Panc1 (cell line): ENCODE results near the gene TMEM51. TPM values are rescaled to one million over a fixed set of nuclear protein-coding genes. Genes with fewer than 3 reads are reported as not detected.

Experiments used
- ATAC-seq: fragments of 200-7000 bp; cut with Tn5 transposase; 2 replicates; pipeline ENCODE4 v1.9.1; 2020; ENCODE audit warnings: mild to moderate bottlenecking, moderate library complexity
- BruUV-seq: library from RNA; stranded (reverse); fragments of 400-500 nt; replicated peaks from 2 replicates; lab custom pipeline; 2021; lab: Mats Ljungman, UMichigan
- CTCF ChIA-PET: fragments of 300-600 bp; sonication (Branson Sonifier 250); formaldehyde crosslinking; loops from one replicate; lab custom pipeline; 2022; ENCODE audit warnings: antibody characterized with exemption; lab: Charles Lee
- POLR2A ChIA-PET: fragments of 300-600 bp; sonication (Branson Sonifier 250); formaldehyde crosslinking; loops from one replicate; lab custom pipeline; 2022; ENCODE audit warnings: antibody characterized with exemption; lab: Charles Lee
- DNase-seq: peaks from one replicate; pipeline ENCODE4 v3.0.0-alpha.2; 2010; ENCODE audit warnings: low read depth, low spot score
- H3K27ac ChIP-seq: 2 replicates; pipeline ENCODE4 v1.5.1; 2011; ENCODE audit warnings: mild to moderate bottlenecking, low read length, inconsistent platforms
- H3K27me3 ChIP-seq: fragments of 200-500 bp; sonication (Bioruptor generic); 2 replicates; pipeline ENCODE4 v1.6.0; 2014; ENCODE audit warnings: low read length, inconsistent platforms; ENCODE audit not compliant: control insufficient read depth, insufficient read depth
- H3K36me3 ChIP-seq: fragments of 200-500 bp; sonication (Bioruptor generic); 2 replicates; pipeline ENCODE4 v1.5.1; 2014; ENCODE audit warnings: inconsistent platforms, mild to moderate bottlenecking, low read length, moderate library complexity; ENCODE audit not compliant: control insufficient read depth, insufficient read depth
- H3K4me1 ChIP-seq: 2 replicates; pipeline ENCODE4 v1.5.1; 2011; ENCODE audit warnings: inconsistent platforms, mild to moderate bottlenecking, low read length, moderate library complexity; ENCODE audit not compliant: control insufficient read depth, insufficient read depth
- H3K4me3 ChIP-seq, 2 experiments: 2 replicates each; pipeline ENCODE4 v1.5.1; 2011 to 2012; ENCODE audit warnings: low read depth in 2 of 2, low read length in 2 of 2, mild to moderate bottlenecking in 2 of 2, inconsistent platforms in 1 of 2, moderate library complexity in 1 of 2
- H3K9me3 ChIP-seq: fragments of 200-500 bp; sonication (Bioruptor generic); 2 replicates; pipeline ENCODE4 v1.5.1; 2014; ENCODE audit warnings: low read depth, mild to moderate bottlenecking, inconsistent platforms, low read length, moderate library complexity; ENCODE audit not compliant: control insufficient read depth, insufficient read depth
- POLR2AphosphoS5 ChIP-seq: IDR thresholded peaks from 2 replicates; pipeline ENCODE4 v1.6.1; 2012; ENCODE audit warnings: mild to moderate bottlenecking, low read depth, low read length, moderate library complexity
- SIN3A ChIP-seq: IDR thresholded peaks from 2 replicates; pipeline ENCODE4 v1.6.1; 2012; ENCODE audit warnings: low read depth, mild to moderate bottlenecking, low read length, moderate library complexity, borderline replicate concordance; ENCODE audit not compliant: insufficient read depth
- TCF7L2 ChIP-seq: IDR thresholded peaks from 2 replicates; pipeline ENCODE4 v1.6.1; 2011; ENCODE audit warnings: mild to moderate bottlenecking, low read depth, low read length, inconsistent platforms
- in situ Hi-C: cut with HindIII; loops from 2 replicates; pipeline ENCODE4 v1.10.0; 2016; ENCODE audit warnings: low sequenced_read_pairs, low pct_unique_long_range_greater_than_20kb
- intact Hi-C: fragments of 100-400 bp; cut with micrococcal nuclease; formaldehyde crosslinking; loops from one replicate; pipeline ENCODE4 v1.10.0; 2022; ENCODE audit not compliant: unreplicated experiment
- total RNA-seq: library from RNA; stranded (reverse); gene quantifications from one replicate; pipeline ENCODE4 v1.2.1, GENCODE V29; 2021; ENCODE audit not compliant: unreplicated experiment
- TF ChIP-seq, protein P1 (sequence below): fragments of 450-650 bp; IDR thresholded peaks from 2 replicates; pipeline ENCODE4 v1.5.1; 2017; ENCODE audit warnings: mild to moderate bottlenecking
- TF ChIP-seq, protein P2 (sequence below), 2 experiments: IDR thresholded peaks; 2 replicates each; pipeline ENCODE4 v1.6.1; 2011 to 2012; ENCODE audit warnings: low read depth in 2 of 2, control low read depth in 1 of 2, low read length in 1 of 2, mild to moderate bottlenecking in 1 of 2, moderate library complexity in 1 of 2; ENCODE audit not compliant: insufficient read depth in 1 of 2

The TMEM51 gene
- total RNA-seq, 1 experiment from 2014 or later, result 25.8 TPM

DNA sequence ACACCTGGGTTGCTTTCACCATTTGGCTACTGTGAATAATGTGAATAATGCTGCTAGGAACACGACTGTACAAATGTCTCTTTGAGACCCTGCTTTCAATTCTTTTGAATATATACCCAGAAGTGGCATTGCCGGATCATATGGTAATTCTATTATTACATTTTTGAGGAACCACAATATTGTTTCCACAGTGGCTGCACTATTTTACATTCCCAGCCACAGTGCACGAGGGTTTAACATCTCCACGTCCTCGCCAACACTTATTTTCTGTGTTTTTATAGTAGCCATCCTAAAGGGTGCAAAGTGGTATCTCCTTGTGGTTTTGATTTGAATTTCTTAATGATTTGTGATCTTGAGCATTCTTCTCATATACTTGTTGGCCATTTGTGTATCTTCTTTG is 109.2 kb downstream of the TMEM51 start:
- in situ Hi-C loops, result no loop called here
- ChIA-PET CTCF (interaction anchor here (0.6 kb wide), 1 partner anchor 61 kb away, joined by 6 read pairs; no protein-coding TSS in a partner anchor), POLR2A (interaction anchor here (0.7 kb wide), 1 partner anchor 60 kb away, joined by 8 read pairs; no protein-coding TSS in a partner anchor)
- DNase-seq (no peak), ATAC-seq (no peak)
- TF ChIP-seq, protein P1, sequence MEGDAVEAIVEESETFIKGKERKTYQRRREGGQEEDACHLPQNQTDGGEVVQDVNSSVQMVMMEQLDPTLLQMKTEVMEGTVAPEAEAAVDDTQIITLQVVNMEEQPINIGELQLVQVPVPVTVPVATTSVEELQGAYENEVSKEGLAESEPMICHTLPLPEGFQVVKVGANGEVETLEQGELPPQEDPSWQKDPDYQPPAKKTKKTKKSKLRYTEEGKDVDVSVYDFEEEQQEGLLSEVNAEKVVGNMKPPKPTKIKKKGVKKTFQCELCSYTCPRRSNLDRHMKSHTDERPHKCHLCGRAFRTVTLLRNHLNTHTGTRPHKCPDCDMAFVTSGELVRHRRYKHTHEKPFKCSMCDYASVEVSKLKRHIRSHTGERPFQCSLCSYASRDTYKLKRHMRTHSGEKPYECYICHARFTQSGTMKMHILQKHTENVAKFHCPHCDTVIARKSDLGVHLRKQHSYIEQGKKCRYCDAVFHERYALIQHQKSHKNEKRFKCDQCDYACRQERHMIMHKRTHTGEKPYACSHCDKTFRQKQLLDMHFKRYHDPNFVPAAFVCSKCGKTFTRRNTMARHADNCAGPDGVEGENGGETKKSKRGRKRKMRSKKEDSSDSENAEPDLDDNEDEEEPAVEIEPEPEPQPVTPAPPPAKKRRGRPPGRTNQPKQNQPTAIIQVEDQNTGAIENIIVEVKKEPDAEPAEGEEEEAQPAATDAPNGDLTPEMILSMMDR, result no peak
- TF ChIP-seq, protein P2, sequence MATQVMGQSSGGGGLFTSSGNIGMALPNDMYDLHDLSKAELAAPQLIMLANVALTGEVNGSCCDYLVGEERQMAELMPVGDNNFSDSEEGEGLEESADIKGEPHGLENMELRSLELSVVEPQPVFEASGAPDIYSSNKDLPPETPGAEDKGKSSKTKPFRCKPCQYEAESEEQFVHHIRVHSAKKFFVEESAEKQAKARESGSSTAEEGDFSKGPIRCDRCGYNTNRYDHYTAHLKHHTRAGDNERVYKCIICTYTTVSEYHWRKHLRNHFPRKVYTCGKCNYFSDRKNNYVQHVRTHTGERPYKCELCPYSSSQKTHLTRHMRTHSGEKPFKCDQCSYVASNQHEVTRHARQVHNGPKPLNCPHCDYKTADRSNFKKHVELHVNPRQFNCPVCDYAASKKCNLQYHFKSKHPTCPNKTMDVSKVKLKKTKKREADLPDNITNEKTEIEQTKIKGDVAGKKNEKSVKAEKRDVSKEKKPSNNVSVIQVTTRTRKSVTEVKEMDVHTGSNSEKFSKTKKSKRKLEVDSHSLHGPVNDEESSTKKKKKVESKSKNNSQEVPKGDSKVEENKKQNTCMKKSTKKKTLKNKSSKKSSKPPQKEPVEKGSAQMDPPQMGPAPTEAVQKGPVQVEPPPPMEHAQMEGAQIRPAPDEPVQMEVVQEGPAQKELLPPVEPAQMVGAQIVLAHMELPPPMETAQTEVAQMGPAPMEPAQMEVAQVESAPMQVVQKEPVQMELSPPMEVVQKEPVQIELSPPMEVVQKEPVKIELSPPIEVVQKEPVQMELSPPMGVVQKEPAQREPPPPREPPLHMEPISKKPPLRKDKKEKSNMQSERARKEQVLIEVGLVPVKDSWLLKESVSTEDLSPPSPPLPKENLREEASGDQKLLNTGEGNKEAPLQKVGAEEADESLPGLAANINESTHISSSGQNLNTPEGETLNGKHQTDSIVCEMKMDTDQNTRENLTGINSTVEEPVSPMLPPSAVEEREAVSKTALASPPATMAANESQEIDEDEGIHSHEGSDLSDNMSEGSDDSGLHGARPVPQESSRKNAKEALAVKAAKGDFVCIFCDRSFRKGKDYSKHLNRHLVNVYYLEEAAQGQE (IDR thresholded peaks at IDR 0.05; ENCODE audit: insufficient read depth in 1 of 2, low read depth in 2 of 2, low read length in 1 of 2), result no peak
- no peak for TF ChIP-seq POLR2AphosphoS5
- TF ChIP-seq SIN3A, result no peak
- no peak for TF ChIP-seq TCF7L2
- no peak overlapping the region for H3K4me3 ChIP-seq
- intact Hi-C loops, result no loop called here
- no peaks in the 10 kb centered on the region for H3K9me3 ChIP-seq
- H3K4me1 ChIP-seq, result no peaks in the 10 kb centered on the region; the same call in 1 of the 2 replicates
- no peaks in the 10 kb centered on the region for H3K27me3 ChIP-seq
- no peak overlapping the region for H3K27ac ChIP-seq
- H3K36me3 ChIP-seq, result no peaks in the 10 kb centered on the region
- no TSS peak for BruUV-seq

- ATAC-seq (no peak), DNase-seq (no peak)
- TF ChIP-seq, protein P2 (IDR thresholded peaks at IDR 0.05; ENCODE audit: insufficient read depth in 1 of 2, low read depth in 2 of 2, low read length in 1 of 2), result no peak
- TF ChIP-seq, protein P1, result no peak
- TF ChIP-seq POLR2AphosphoS5 (no peak), SIN3A (no peak), TCF7L2 (no peak)
- Histone ChIP-seq H3K4me3 (no peak overlapping the region), H3K27me3 (no peaks in the 10 kb centered on the region), H3K36me3 (no peaks in the 10 kb centered on the region), H3K4me1 (no peaks in the 10 kb centered on the region; the same call in 1 of the 2 replicates), H3K27ac (no peak overlapping the region), H3K9me3 (no peaks in the 10 kb centered on the region)
- in situ Hi-C loops (no loop called here), intact Hi-C loops (no loop called here)
- no TSS peak for BruUV-seq
- ChIA-PET CTCF (no interaction called here), POLR2A (no interaction called here)
Observed at GRCh38 chr1:15264769-15265168, 111.2 kb downstream of the TMEM51 start.
